GM19455 (cell line): ENCODE results near the gene C2CD4B.

ENCODE experiments used
- ATAC-seq: cut with Tn5 transposase; IDR thresholded peaks from one replicate; pipeline ENCODE4 v1.9.1; 2021; ENCODE audit not compliant: unreplicated experiment

C2CD4B gene

GRCh38 chr15:62119874-62120273 lies 45.2 kb downstream of the C2CD4B start:
- no peak for ATAC-seq

GRCh38 chr15:62119227-62119864 lies 45.7 kb downstream of the C2CD4B start:
- no peak for ATAC-seq

GRCh38 chr15:62118520-62119226 lies 46.4 kb downstream of the C2CD4B start:
- ATAC-seq, result no peak

GRCh38 chr15:62115847-62116246 lies 49.2 kb downstream of the C2CD4B start:
- no peak for ATAC-seq
